Measurements from ENCODE around the gene CYB5R3.
A peak's percentile ranks its signal among the peaks of the same experiment; 100 is the strongest.
"Not testable (repeated sequence)": the region's sequence is repeated elsewhere in the genome, so short reads cannot be mapped to it uniquely, and the experiment has no call there.

CYB5R3 gene

GRCh38 chr22:42677936-42678335 lies 28.7 kb upstream of the CYB5R3 start:
- DNase-seq: not testable (repeated sequence)

GRCh38 chr22:42676059-42676607 lies 26.9 kb upstream of the CYB5R3 start:
- no peak for DNase-seq

- no peak for DNase-seq
These were observed 24.8 kb upstream of the CYB5R3 start for GRCh38 chr22:42673898-42674401.

- not testable (repeated sequence) for DNase-seq
These were observed 23.9 kb upstream of the CYB5R3 start for GRCh38 chr22:42673071-42673470.

DNA sequence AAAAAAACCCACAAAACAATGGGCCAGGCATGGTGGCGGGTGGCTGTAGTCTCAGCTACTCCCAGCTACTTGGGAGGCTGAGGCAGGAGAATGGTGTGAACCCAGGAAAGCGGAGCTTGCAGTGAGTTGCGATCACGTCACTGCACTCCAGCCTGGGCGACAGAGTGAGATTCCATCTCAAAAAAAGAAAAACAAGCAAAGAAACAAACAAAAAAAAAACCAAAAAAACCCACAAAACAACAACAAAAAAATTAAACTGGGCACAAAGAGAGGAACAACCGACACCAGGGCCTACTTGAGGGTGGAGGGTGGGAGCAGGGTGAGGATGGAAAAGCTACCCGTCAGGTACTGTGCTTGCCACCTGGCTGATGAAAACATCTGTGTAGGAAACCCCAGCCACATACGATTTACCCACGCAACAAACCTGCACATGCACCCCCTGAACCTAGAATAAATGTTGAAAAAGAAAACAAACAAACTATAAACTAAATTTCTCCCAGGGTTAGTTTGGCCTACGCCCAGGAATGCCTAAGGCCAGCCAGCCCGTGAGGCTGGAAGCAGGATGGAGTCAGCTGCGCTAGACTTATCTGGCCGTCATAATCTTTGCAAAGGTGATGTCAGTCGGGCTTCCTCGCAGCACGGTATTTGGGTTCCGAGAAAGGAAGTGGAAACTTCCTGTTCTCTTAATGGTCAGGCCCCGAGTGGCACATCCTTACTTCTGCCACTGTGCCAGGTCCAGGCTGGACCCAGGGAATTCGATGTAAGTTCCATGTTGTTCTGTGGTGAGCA lies 21.9 kb upstream of the CYB5R3 start:
- DNase-seq: no peak

DNA sequence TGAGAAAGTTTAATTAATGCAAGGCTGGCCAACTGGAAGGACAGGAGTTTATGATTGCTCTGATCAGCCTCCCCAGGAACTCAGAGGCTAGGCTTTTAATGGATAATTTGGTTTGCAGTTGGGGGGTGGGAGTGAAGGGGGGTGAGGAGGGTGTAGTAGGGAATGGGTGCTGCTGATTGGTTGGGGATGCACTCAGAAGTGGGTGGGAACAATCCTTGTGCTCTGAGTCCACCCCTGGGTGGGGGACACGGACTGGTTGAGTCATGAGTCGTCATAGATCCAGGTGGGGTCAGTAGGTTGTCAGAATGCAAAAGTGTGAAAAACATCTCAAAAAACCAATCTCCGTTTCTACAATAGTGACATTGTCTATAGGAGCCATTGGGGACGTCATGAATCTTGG lies 20.9 kb upstream of the CYB5R3 start:
- DNase-seq: no peak

- not testable (repeated sequence) for DNase-seq
These were observed 17.2 kb upstream of the CYB5R3 start for GRCh38 chr22:42666393-42666792.

DNA sequence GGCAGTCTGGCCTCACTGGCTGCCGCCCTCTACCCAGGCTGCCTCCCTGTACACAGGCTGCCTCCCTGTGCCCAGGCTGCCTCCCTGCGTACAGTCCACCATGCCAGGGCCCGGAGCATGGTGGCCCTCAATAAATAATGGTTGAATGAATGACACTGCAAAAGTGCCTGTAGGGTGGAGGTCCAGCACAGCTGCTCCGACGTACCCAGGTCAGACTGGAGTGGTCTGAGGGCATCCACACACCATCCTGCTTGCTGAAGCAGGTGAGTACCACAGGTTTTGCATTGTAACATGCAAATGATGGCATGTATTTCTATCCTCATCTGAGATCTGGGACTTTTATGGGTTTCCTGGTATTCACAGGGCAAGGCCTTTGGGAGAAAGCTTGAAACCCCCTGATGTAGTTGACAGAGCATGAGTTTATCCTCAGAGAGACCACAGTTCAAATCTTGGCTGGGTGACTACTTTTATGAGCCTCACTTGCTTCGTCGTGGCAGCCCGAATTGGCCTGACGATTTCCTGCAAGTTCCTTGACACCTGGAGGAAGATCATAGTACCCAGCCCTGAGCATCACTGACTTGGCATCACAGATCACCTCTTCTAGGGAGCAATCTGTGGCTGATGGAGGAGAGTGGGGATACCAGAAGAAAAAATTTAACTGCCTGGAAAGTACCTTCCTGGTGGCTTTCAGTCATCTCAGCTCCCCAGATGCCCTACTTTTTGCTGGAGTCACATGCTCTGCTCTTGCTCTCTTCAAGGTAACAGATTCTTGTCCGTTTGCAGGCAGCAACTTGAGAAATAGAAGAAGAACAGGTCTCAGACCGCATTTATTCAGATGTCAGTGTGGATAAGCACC lies 16.0 kb upstream of the CYB5R3 start:
- no peak for DNase-seq

GRCh38 chr22:42661985-42662831 lies 13.0 kb upstream of the CYB5R3 start:
- peak; percentile 74 for DNase-seq

DNA sequence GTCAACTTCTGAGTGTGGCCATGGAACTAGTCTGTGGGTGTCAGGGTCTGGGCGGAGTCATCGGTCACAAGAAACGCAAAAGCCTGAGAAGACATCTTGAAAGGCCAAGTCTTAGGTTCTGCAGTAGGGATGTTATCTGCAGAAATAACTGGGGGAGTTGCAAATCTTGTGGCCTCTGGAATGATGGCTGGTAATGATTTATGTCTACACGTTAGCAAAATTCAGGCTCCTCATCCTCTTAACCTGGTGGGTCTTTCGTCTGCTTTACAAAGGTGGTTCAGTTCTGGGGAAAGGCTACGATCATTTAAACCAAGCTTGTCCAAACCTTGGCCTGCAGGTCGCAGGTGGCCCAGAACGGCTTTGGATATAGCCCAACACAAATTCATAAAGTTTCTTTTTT lies 7.4 kb upstream of the CYB5R3 start:
- no peak for DNase-seq

DNA sequence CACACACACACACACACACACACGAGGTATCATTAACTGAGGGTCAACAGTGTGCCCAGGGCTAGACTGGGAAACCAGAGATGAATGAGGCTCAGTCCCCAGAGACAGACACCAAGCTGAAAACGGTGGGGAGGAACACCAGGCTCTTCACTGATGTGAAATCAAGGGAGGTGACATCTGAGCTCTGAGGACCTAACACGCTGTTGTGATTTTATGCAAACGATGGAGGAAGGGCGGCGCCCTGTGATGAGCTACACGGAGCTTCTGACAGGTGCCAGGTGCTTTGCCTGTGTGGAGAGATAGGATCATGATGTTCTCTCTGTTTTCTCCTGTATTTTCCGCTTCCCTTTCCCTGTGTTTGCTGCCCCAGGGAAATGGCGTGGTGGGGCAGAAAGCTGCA lies 6.5 kb upstream of the CYB5R3 start:
- peak; percentile 69 for DNase-seq

GRCh38 chr22:42654436-42655073 lies 5.4 kb upstream of the CYB5R3 start:
- no peak for DNase-seq

GRCh38 chr22:42653999-42654398 lies 4.8 kb upstream of the CYB5R3 start:
- DNase-seq: no peak

DNA sequence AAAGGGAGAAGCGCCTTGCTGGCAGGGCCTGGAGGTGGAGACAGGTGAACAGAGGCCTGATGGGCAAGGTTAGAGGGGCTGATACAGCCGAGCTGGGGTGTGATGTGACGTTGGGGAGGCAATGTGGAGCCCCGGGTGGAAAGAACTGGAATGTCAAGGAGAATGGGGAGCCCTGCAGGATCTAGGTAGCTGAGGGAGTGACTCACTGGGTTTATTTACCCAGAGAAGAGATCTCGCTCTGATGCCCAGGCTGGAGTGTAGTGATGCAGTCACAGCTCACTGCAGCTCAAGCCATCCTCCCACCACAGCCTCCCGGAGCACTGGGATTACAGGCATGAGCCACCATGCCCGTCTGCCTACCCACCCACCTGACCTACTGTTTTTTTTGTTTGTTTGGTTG lies 1.9 kb upstream of the CYB5R3 start:
- no peak for DNase-seq

DNA sequence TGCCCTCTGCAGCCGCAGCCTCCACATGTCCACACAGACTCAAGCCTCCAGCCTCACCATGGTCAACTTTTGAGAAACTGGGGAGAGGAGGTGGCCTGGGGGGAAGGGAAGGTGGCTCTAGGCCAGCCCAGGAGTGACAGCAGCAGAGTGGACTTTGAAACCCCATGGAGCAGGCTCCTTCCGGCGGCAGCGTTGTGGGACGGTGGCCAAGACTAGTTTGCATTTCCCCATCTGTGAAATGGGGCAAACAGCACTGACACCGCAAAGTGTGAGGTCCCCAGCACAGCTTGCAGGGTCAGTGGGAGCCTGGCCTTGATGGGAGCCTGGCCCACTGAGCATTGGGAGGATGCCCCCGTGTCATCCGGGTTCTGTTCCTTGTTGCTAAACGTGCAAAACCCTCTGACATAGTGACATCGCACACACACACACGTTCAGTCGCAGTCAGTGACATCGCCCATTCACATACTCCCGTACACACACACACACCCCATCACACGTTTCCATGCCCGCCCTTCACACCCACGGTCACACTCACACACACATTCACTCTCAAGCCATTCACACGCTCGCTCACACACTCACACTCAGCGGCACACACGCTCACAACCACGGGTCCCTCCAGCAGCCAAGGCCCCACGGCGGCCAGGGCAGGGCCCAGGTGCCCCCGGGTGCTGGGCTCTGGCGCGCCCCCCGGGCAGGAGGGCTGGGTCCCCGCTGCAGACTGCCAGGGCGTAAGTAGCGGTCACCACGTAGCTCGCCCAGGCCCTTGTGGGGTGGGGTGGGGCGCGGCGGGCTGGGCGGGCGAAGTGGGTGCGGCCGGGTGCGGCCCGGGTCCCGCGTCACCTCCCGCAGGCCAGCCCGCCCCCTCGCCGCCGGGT lies 585 bp downstream of the CYB5R3 start:
- DNase-seq: no peak

DNA sequence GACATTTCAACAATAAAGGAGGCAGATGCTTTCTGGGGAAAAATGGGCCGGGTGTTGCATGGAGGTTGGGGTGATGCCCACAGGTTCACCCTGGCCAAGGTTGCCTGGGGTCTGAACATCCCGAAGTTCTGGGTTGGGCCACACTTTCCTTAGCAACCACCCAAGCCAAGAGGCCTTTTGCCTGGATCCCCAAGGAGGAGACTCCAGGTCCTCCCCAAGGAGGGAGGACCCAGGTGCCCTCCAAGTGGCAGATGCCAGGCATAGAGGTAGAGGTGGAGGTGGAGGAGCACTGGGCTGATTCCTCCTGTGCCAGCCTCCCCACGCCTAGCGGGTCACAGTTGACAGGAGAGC lies 1.2 kb downstream of the CYB5R3 start:
- no peak for DNase-seq

GRCh38 chr22:42646569-42647525 lies 2.3 kb downstream of the CYB5R3 start:
- DNase-seq: no peak

- no peak for DNase-seq
These were observed 3.1 kb downstream of the CYB5R3 start for GRCh38 chr22:42645938-42646568.

- DNase-seq: no peak
These were observed 3.8 kb downstream of the CYB5R3 start for GRCh38 chr22:42645341-42645937.

All from NCI-H748 treated with DMSO at 0.1 percent for 48 hours (cell line).